Mesothelial cell of epicardium (in vitro differentiated cells): ENCODE data around the gene RAF1. TPM values are rescaled to one million over a fixed set of nuclear protein-coding genes. Genes with fewer than 3 reads are reported as not detected.
A peak's percentile ranks its signal among the peaks of the same experiment; 100 is the strongest.

Experiments
- DNase-seq, 2 experiments: peaks; one replicate each; pipeline ENCODE4 v3.0.0; 2021; ENCODE audit warnings: low spot score in 2 of 2; ENCODE audit not compliant: unreplicated experiment in 2 of 2
- H3K27ac Mint-ChIP-seq: 2 replicates; pipeline ENCODE4 v1.8.0; 2021; ENCODE audit warnings: mixed read lengths
- H3K27me3 Mint-ChIP-seq: 2 replicates; pipeline ENCODE4 v1.8.0; 2021; ENCODE audit warnings: low read depth, mixed read lengths
- H3K36me3 Mint-ChIP-seq: 2 replicates; pipeline ENCODE4 v1.8.0; 2021; ENCODE audit warnings: mixed read lengths
- H3K4me1 Mint-ChIP-seq: 2 replicates; pipeline ENCODE4 v1.8.0; 2021; ENCODE audit warnings: mixed read lengths
- H3K4me3 Mint-ChIP-seq: 2 replicates; pipeline ENCODE4 v1.8.0; 2021; ENCODE audit warnings: mild to moderate bottlenecking, moderate library complexity, mixed read lengths
- H3K9me3 Mint-ChIP-seq: 2 replicates; pipeline ENCODE4 v1.8.0; 2021; ENCODE audit warnings: mixed read lengths
- total RNA-seq: library from RNA; stranded (reverse); gene quantifications from 3 replicates; pipeline ENCODE4 v1.2.1, GENCODE V29; 2021
- TF ChIP-seq, protein P1 (sequence below): fragments of 200-600 bp; sonication (generic); IDR thresholded peaks from one replicate; pipeline ENCODE4 v1.5.0; 2021; ENCODE audit warnings: antibody characterized with exemption; ENCODE audit not compliant: unreplicated experiment

The RAF1 gene
- total RNA-seq, 1 donor from 2014 or later: 116 TPM

DNA sequence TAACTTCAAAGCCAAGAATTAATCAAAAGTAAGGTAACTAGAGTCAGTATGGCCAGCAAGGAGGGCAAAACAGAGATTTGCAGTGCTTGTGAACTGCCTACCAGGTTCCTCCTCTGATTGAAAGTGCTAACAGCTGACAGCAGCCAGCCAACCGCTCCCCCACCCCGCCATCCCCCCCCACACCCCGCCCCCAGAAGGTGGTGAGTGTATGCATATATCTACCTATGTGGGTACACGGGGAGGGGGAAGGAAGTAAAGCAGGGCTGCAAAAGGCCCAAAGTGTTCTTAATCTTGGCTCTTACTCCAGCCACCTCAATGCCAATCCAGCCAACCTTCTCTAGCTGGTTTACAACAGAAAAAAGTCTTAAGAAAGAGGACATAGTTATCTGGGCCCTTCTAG is 50.7 kb downstream of the RAF1 start:
- Mint-ChIP-seq H3K4me3 (no peak overlapping the region), H3K27ac (peak overlapping the region; percentile 30), H3K27me3 (no peaks in the 10 kb centered on the region), H3K4me1 (no peaks in the 10 kb centered on the region), H3K9me3 (no peaks in the 10 kb centered on the region), H3K36me3 (peaks cover 23% of the 10 kb centered on the region)
- no peak for DNase-seq
- TF ChIP-seq, protein P1, sequence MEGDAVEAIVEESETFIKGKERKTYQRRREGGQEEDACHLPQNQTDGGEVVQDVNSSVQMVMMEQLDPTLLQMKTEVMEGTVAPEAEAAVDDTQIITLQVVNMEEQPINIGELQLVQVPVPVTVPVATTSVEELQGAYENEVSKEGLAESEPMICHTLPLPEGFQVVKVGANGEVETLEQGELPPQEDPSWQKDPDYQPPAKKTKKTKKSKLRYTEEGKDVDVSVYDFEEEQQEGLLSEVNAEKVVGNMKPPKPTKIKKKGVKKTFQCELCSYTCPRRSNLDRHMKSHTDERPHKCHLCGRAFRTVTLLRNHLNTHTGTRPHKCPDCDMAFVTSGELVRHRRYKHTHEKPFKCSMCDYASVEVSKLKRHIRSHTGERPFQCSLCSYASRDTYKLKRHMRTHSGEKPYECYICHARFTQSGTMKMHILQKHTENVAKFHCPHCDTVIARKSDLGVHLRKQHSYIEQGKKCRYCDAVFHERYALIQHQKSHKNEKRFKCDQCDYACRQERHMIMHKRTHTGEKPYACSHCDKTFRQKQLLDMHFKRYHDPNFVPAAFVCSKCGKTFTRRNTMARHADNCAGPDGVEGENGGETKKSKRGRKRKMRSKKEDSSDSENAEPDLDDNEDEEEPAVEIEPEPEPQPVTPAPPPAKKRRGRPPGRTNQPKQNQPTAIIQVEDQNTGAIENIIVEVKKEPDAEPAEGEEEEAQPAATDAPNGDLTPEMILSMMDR: no peak

DNA sequence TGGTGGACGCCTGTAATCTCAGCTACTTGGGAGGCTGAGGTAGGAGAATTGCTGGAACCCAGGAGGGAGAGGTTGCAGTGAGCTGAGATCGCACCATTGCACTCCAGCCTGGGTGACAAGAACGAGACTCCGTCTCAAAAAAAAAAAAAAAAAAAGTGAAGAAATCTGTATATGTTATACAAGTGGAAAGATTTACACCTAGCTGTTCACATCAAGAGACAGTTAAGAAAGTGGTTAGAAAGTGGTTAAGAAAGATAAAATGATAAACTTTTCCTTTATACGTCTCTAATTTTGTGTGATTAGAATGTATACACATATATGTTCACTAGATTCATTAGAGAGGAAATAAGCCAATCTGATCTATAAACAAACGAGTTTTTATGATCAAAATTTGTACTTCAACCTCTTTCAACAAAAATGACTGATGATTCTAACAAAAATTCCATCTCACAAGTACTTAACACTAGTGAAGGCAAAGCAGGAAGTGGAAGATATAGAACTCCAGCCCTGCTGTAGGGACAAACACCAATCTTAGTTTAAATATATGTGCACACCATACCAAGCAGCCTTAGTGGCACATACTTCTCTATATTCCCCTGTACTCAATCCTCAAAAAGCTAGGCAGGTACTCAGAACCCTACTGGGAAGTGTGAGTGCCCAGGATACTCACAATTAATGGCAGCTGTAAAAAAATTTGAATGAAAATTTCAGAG is 51.2 kb downstream of the RAF1 start:
- TF ChIP-seq, protein P1: no peak
- Mint-ChIP-seq H3K4me3 (no peak overlapping the region), H3K36me3 (peaks cover 24% of the 10 kb centered on the region), H3K9me3 (no peaks in the 10 kb centered on the region), H3K4me1 (no peaks in the 10 kb centered on the region), H3K27me3 (no peaks in the 10 kb centered on the region), H3K27ac (peak overlapping the region; percentile 30)
- no peak for DNase-seq

DNA sequence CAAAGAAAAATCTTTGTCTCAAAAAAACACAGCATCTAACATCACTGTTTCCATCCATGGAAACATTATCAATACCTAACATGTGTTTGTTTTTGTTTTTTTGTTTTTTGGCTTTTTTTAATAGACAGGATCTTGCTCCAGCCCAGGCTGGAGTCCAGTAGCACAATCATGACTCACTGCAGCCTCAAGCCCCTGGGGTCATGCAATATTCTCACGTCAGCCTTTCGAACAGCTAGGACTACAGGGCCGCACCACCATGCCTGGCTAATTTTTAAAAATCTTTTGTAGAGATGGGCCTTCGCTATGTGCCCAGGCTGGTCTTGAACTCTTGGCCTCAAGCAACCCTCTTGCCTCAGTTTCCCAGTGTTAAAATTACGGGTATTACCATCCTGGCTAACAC is 52.8 kb downstream of the RAF1 start:
- Mint-ChIP-seq H3K9me3 (no peaks in the 10 kb centered on the region), H3K27me3 (no peaks in the 10 kb centered on the region), H3K4me1 (no peaks in the 10 kb centered on the region), H3K4me3 (no peak overlapping the region), H3K36me3 (peaks cover 24% of the 10 kb centered on the region), H3K27ac (no peak overlapping the region)
- DNase-seq: no peak
- TF ChIP-seq, protein P1: no peak

DNA sequence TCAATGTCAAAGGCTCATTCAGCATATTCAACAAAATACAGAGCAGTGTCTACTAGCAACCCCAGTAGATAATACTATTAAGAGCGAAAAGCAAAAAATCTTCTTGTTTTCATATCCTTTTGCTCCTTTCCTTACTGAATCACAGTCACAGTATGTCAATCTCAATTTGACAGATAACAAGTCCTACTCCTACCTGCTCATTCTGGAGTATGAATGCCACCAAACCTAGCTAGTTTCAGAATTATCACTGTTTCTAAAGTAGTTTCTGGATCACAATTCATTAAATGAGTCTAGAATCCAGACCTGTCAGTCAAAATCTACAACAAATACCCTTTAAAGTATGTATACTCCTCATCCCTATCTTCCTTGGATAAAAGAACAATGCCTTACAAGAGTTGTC is 55.5 kb downstream of the RAF1 start:
- Mint-ChIP-seq H3K27me3 (no peaks in the 10 kb centered on the region), H3K4me3 (no peak overlapping the region), H3K27ac (no peak overlapping the region), H3K36me3 (peaks cover 31% of the 10 kb centered on the region), H3K4me1 (no peaks in the 10 kb centered on the region), H3K9me3 (no peaks in the 10 kb centered on the region)
- no peak for DNase-seq
- TF ChIP-seq, protein P1: no peak

DNA sequence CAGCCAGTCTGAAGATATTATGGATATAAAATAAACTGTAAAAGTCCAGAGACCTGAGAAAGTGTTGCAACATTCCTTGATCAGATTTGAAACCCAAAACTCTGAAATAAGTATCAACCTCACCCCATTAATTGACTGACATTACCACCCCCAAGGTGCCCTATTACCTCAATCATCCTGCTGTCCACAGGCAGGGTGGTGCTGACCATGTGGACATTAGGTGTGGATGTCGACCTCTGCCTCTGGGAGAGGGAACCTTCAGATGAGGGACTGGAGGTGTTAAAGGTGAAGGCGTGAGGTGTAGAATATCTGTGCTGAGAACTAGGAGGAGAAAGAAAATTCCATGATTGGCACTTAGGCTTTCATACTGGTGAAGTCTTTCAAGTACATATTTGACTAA is 59.9 kb downstream of the RAF1 start:
- TF ChIP-seq, protein P1: no peak
- no peak for DNase-seq
- Mint-ChIP-seq H3K27ac (no peak overlapping the region), H3K27me3 (no peaks in the 10 kb centered on the region), H3K4me1 (no peaks in the 10 kb centered on the region), H3K9me3 (no peaks in the 10 kb centered on the region), H3K4me3 (no peak overlapping the region), H3K36me3 (peaks cover 41% of the 10 kb centered on the region)
